PC-9 (cell line): ENCODE measurements around the gene HTT-AS.

Experiments
- CTCF ChIP-seq: fragments of 200-600 bp; sonication (generic); conservative IDR thresholded peaks from 2 replicates; pipeline ENCODE4 v1.6.1; 2017; ENCODE audit warnings: mixed run types, antibody characterized with exemption, mild to moderate bottlenecking, moderate library complexity
- EZH2 ChIP-seq: fragments of 200-600 bp; sonication (generic); IDR thresholded peaks from 2 replicates; pipeline ENCODE4 v1.8.0; 2017; ENCODE audit warnings: antibody characterized with exemption, low read depth

- TF ChIP-seq CTCF (no peak), EZH2 (no peak)
Observed at GRCh38 chr4:3112609-3113469, 38.5 kb upstream of the HTT-AS start.
